Fibroblast of pulmonary artery (primary cell): ENCODE measurements around the gene UBE2E1.

ENCODE experiments used
- DNase-seq: peaks from one replicate; pipeline ENCODE4 v3.0.0-alpha.2; 2010; ENCODE audit warnings: low read depth
- H3K4me3 ChIP-seq: replicated peaks from 2 replicates; pipeline ENCODE4 v1.5.1; 2011; ENCODE audit warnings: low read depth, mild to moderate bottlenecking, control low read depth, low read length, moderate library complexity
- TF ChIP-seq, protein P1 (sequence below): IDR thresholded peaks from 2 replicates; pipeline ENCODE4 v1.5.1; 2011; ENCODE audit warnings: mild to moderate bottlenecking, control low read depth, low read length, inconsistent platforms; ENCODE audit errors: missing control alignments

The UBE2E1 gene

DNA sequence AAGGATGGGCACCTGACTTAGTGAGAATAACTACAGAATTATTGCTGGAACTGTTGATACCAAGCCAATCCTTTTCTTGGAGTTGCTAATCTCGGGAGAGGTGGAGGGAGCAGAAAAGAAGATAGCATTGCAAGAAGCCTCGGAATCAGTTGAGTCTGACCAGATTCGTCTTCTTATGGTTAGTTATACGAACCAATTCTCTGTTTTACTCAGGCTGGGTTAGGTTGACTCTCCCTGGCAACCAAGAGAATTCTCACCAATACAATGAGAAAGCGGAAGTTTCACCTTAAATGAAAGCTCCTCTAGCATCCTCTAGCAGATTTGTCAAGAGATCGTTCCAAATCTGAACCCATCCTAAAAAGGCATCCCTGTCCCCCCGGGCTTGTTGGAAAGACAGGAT is 43.5 kb upstream of the UBE2E1 start:
- no peak overlapping the region for H3K4me3 ChIP-seq
- DNase-seq = no peak
- TF ChIP-seq, protein P1, sequence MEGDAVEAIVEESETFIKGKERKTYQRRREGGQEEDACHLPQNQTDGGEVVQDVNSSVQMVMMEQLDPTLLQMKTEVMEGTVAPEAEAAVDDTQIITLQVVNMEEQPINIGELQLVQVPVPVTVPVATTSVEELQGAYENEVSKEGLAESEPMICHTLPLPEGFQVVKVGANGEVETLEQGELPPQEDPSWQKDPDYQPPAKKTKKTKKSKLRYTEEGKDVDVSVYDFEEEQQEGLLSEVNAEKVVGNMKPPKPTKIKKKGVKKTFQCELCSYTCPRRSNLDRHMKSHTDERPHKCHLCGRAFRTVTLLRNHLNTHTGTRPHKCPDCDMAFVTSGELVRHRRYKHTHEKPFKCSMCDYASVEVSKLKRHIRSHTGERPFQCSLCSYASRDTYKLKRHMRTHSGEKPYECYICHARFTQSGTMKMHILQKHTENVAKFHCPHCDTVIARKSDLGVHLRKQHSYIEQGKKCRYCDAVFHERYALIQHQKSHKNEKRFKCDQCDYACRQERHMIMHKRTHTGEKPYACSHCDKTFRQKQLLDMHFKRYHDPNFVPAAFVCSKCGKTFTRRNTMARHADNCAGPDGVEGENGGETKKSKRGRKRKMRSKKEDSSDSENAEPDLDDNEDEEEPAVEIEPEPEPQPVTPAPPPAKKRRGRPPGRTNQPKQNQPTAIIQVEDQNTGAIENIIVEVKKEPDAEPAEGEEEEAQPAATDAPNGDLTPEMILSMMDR = no peak

DNA sequence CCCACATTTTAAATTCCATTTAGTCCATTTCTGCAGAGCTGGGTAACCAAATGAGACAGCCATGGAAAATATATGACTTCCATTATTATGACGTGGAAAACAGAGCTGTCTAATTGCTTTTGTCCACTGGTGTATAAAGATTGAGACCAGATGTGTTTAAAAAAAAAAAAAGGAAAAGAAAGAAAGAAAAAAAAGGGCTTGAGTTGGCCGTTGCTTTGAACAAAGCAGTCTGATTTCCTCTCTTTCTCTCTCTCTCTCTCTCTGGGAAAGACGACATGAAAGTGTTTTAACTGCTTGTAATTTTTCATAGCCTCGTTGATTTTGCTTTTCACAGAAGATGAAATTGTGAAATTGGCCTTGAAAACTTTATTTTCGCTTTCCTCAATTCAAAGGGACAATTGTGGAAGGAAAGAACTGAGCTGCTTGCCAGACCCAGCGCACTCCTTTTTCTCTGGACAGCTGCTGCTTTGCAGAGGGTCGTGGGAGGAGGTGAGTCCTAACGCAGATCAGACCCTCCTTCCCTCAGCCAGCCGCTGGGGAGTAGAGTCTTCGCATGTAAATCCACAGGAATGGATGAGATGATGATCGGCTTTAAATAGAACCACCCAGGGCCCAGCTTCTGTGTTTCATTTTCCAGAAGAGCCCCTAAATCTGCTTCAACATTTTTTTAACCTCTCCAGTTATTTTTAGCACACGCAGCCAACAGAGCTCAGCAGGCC is 42.8 kb upstream of the UBE2E1 start:
- DNase-seq = peak; percentile 47
- TF ChIP-seq, protein P1 = no peak
- H3K4me3 ChIP-seq = peak overlapping the region; percentile 29

DNA sequence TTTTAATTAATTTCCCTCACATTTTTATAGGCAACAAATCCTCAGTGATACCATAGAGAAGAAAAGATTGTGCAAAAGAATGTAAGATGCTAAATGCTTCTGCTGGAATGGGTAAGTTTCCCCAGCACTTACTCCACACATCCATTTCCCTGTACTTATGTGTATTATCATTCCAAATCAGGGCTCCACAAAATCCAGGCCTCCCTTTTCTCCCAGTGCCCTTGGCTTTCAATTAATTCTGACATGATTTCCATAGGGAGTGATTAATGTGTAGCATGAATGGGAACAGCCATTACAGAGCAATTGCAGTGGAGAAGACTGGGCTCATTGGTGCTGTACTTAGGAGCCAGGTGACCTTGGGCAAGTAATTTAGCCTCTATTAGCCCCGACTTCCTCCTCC is 41.3 kb upstream of the UBE2E1 start:
- TF ChIP-seq, protein P1 = no peak
- H3K4me3 ChIP-seq = no peak overlapping the region
- DNase-seq = no peak

DNA sequence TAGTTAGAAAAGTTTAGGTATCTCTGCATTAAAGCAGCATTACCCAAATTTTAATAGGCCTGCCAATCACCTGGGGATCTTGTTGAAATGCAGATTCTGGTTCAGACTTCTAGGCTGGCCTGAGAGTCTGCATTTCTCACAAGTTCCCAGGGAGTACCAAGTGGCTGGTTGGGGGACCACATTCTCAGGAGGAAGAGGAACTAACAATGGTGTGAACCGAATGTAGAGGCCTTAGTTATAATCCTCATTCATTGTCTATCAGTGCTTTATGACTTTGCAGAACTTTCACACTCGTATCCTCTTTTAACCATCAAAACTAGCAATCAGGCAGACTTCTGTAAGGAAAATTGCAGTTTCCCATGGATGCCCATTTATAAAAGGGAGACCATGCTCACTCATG is 38.2 kb upstream of the UBE2E1 start:
- TF ChIP-seq, protein P1 = no peak
- no peak overlapping the region for H3K4me3 ChIP-seq
- no peak for DNase-seq

DNA sequence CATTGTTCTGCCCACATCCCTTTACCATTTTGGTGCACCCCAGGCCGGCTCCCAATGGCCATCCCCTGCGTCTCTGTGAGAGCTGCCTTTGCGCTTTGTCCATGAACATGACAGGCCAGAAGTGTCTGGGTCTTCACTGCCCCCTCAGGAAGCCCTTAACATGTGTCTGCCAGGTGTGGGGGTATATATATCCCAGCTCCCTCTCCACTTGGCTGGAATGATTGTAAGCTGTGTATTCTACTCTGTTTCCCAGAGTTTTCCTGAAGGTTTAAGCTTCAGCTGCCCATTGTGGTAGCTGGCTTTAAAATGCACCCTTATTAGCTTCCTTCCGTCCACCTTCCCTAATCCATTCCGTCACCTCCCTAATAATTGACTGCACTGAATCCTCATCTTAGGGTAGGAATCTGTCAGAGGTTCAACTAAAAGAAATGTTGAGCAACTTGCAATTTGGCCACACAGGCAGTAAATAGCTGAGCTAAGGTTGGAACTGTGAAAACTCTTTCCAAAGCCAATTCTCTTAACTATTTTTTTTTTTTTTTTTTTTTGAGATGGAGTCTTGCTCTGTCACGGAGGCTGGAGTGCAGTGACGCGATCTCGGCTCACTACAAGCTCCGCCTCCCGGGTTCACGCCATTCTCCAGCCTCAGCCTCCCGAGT is 30.4 kb upstream of the UBE2E1 start:
- H3K4me3 ChIP-seq = no peak overlapping the region
- DNase-seq = no peak
- TF ChIP-seq, protein P1 = no peak

DNA sequence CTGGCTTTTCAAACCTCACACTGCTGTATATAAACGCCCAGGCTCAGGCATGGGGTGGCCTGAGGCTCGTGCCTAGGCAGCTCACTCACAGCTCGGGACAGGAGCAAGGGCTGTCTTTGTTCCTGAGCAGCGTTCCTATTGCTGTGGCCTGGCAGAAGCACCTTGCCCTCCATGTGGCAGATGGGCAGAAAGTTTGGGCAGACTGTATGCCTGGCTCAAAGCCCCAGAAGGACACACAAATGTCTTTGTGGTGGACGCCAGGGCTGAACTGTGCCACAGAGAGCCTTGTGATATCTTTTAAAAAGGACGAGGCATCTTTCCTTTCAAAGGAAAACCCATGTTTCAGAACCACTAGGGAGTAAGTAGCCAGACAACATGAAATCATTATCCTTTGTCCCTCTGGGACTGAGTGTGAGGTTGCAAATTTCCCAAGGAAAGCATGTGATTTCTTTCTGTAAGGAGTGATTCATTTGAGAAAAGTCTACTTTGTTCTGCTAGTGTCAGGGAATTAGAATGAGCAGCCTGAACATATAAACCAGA is 29.3 kb upstream of the UBE2E1 start:
- TF ChIP-seq, protein P1 = no peak
- H3K4me3 ChIP-seq = no peak overlapping the region
- DNase-seq = peak; percentile 88
